NCI-H1930 (cell line): ENCODE measurements around the gene KIF26B.
"Not testable (repeated sequence)": the region's sequence is repeated elsewhere in the genome, so short reads cannot be mapped to it uniquely, and the experiment has no call there.

Experiments used
- DNase-seq, 2 experiments: peaks; one replicate each; lab custom pipeline; 2025; lab: John Stamatoyannopoulos, UW

KIF26B gene

DNA sequence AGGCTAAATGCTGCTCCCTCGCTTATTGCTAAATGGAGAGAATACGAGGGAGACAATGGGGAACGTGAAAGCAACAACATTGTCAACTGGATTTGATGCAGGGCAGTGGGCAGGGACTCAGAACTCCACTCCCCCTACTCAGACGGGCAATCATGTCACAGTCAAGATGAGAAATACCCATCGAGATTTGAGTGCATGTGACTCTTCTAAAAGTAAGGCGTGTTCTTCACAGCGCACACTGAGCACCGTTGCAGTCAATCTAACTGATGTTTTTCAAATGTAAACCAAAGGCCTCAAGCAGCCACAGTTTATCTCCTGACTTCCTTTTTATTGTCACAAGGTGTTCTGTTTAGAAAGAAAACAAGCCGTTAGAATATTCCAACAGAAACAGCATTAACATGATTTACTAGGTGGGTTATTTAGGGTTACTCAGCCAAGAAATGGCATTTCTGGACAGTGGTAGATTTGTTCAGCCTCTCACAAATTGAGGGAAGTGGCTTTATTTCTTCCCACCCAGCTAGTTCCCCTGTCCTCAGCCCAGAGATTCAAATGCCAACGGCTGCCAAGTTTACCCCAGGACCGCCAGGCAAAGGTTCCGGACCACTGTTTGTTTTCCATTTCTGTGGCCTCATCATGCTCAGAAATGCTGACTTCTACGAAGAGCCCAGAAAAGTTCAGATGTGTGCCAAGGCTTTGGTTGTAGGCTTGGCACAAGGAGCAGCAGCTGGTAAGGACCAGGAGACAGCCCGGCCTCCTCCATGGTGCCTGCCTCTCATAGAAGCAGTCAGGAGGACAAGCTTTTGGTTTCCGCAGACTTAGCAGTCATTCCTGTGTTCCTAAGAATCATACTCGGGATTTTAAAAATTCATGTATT is 171.4 kb downstream of the KIF26B start:
- no peak for DNase-seq

DNA sequence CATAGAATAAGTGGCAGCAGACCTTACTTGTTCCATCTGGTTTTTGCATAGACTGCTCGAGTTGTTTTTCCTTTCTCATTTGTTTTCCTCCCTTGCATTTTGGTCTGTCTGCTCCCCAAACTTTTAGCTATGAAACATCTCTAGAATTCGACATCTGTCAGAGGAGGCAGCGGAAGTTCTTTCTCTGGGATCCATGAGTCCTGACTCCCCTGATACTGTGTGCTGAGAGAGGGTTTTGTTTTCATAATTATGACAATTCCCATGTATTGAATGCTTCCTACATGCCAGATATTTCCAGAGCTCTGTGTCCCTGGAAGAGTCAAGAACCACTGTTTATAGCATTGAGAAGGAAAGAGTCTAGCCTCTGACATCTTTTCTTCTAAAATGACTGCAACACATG is 172.6 kb downstream of the KIF26B start:
- DNase-seq = no peak

DNA sequence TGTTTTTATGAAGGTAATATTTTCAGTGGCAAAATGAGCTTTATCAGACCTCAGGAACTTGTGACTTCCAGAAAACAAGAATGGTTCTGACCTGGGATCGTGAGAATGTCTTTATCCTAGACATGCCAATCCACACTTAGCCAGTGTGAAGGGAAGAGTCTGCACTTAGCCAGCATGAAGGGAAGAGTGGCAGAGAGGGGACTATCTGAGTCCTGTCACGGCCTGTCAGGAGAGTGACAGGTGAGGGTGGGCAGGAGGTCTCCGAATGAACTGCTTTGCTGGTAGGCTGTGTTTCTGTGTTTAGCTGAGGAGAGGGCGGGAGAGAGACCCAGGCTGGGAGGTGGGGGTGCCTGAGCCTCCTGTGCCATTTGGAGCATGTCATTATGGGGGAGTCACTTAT is 173.1 kb downstream of the KIF26B start:
- no peak for DNase-seq

DNA sequence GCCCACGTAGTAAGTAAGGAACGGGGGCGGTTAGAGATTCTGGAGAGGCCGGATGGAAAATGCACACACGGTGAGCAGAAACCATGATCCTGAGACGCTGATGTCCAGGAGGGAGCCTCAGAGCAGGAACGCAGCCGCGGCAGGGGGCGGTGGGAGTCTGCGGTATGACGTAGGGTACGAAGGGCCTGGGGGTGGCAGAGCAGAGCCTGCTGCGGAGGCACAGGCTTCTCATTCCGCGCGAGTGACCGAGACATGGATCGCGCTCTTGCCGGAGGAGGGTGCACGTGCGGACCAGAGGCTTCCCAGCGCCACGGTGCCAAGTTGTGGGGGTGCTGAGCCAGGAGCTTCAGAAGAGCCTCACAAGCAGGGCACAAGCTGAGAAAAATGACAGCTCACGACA is 176.2 kb downstream of the KIF26B start:
- no peak for DNase-seq

DNA sequence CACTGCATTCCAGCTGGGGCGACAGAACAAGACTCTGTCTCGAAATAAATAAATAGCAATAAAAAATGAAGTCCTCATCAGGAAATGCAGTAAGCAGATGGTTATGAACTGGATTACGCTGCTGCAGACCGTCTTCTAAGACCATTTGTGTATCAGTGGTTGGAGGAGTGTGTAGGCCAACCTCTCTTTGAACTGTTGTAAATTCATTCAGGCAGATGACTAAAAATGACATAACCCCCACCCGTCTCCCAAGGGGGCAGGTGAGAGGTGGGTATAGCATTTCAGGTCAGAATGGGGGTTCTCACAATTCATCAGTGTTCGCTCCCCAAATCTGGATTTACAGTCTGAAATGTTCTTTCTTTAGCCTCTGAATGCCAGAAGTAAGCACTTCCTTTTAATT is 177.3 kb downstream of the KIF26B start:
- no peak for DNase-seq

DNA sequence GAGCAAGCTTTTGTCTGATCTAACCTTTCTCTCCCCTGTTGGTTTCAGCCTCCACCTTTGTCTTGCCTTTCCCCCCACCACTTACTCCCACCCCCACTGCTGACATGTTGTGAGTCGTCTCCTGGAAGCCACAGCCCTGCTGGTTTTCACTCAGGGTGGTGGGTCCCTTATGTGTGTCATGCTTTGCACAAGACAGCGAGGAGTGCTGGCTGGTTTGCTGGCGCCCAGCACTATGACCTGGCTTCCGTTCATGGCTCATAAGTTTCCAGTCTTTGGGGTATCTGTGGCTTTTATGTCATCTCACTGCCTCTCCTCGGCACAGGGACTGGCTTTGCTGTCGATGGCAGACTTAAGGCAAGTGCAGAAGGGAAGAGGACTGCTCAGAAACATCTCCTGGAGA is 177.7 kb downstream of the KIF26B start:
- DNase-seq = no peak

DNA sequence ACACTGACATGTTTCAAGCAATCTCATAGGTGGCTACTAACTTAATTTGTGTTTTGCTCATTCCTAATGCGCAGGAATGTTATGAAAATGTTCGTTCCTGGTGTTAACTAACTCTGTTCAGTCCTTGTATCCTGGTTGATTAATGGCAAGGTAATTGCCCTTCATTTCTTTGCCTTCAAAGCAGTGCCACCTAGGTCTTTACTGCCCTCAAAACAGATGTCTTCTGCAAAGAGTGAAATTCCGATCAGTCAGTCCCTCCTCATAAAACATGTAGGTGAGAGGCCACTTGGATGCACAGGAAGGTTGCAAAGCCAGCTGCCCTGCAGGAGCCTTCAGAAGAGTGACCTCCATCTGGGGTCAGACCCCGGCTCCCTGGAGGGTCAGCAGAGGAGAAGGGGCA is 179.4 kb downstream of the KIF26B start:
- DNase-seq = no peak

DNA sequence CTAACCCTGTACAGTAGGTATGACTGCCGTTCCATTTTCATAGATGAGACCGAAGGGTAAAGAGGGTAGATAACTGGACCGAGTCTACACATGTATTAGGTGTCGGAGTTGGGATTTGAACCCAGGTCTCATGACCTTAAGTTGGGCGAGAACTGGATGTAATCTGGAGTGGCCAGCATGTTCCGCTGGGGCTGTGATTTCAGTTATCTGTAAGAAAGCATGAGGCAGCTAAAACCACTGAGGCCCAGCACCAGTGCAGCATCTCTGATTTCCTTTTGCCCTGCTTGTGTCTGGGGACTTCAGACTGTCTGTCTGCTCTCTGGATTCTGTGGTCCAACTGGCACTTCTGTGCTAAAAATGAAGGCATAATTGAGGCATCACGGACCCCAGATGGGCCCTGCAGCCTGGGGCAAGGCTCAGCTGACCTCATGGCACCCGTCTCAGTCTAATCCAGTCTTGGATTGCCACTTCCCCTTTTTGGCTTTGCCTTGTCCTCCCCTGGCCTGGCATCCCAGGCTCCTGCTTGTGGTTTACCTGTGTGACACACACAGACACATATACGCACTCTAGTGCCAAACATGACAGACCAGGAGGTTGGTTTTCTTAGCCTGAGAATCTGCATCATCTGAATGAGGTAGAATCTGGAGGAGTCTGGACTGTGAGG is 180.2 kb downstream of the KIF26B start:
- DNase-seq = no peak

DNA sequence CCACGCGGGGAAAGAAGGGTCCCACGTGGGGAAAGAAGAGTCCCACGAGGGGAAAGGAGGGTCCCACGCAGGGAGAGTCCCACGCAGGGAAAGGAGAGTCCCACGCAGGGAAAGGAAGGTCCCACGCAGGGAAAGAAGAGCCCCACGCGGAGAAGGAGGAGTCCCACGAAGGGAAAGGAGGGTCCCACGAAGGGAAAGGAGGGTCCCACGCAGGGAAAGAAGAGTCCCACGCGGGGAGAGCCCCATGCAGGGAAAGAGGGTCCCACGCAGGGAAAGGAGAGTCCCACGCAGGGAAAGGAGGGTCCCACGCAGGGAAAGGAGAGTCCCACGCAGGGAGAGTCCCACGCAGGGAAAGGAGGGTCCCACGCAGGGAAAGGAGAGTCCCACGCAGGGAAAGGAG is 180.9 kb downstream of the KIF26B start:
- DNase-seq = not testable (repeated sequence)

DNA sequence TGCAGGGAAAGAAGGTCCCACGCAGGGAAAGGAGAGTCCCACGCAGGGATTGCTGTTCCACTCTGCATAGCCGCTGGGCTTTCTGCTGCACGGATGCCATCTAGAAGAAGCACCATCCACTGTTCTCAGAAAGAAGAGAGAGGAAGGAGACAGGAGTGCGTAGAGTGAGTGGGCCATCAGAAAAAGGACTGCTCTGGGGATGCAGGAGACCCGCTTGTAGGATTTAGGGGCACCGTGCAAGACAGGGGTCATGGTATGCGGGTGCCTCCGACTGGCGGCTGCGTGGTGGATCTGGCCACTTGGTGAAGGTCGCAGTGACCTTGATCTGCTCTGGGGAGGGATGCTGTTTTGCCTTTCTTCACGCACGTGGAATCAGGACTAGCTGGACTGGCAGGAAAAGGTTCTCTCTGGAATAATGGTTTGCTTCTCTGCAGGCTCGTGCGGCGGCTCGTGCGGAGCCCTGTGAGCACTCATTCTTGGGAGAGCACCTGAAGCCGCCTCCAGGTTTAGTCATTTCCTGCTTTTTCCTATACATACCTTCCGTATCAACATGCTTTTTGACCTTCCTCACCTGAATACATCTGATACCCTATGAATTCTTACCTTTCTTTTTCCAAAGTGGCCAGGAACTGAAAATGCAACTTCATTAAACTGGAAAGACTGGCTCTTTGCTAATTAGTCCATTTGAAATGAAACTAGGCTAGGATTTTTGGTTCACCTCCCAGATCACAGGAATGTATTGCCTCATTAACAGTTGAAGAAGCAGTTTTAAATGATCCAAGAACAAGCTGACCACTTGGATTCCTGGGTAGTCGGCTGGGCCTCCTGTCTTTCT is 181.6 kb downstream of the KIF26B start:
- DNase-seq = no peak

DNA sequence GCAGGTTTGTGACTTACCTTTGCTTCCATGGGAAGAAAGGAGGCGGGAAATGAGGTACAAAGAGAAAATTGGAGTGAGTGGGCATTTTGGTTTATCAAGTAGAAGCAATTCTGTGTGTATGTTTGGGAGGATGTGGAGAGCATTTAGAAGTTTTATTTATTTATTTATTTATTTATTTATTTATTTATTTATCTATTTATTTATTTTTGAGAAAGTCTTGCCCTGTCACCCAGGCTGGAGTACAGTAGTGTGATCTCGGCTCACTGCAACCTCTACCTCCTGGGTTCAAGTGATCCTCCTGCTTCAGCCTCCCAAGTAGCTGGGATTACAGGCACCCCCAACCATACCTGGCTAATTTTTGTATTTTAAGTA is 182.2 kb downstream of the KIF26B start:
- DNase-seq = not testable (repeated sequence)

DNA sequence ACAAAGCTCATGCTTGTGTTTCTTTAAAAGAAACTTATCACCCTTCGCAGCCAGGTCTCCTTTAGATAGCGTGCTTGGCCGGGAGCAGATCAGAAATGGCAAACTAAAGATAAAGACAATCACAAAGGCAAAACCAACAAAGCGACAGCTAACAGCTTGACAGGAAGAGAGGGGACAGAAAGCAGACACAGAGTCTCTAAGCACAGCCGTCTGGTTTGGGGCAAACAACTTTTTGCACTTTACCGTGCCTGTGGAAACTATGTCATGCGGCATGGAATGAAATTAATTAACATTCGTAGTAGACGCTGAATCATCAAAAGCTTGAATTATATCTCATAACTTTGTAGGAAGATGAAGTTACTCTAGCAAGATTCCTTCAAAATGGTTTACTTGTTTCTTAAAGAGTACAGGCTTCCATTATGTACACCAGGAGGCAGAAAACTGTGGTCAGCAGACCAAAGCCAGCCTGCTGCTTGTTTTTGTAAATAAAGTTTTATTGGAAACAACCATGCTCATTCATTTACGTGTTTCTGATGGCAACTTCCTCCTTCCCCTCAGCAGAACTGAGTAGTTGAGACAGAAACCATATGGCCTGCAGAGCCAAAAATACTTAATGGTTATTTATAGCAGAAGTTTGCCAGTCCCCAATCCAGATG is 183.2 kb downstream of the KIF26B start:
- DNase-seq = no peak

DNA sequence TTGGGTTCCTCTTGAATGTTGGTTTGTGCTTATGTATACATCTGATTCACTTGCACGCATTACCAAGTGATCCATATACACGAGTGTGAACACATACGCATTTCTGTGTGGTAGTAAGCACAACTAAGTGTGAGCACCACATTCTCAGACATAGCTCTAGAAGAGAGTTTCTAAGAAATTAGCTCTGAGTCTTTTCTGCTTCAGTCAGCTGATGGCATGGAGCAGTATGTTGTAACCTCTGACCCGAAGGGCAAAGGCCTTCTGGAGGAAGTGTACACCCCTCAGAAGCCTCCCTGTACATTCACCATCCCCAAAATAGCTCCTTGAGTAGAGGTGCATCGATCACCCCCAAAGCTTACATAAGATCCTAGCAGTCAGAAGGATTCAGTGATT is 183.7 kb downstream of the KIF26B start:
- no peak for DNase-seq

DNA sequence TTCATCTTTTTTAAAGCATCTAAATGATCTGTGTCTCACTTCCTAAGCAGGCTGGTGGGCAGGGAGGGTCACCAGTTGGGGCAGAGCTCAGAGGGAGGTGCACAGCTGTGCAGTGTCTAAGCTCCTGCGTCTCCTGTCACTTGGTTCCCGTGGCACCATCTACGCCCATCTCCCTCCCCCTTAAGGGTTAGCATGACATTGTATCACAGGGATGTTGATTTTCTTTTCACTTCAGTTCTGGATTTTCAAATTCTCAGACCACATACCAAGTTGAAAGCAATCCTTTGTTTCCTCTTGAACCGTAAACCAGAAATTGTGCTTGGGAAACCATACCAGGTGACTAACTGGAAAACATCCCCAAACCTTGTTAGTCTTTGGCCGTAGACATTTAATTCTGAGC is 187.0 kb downstream of the KIF26B start:
- DNase-seq = no peak

DNA sequence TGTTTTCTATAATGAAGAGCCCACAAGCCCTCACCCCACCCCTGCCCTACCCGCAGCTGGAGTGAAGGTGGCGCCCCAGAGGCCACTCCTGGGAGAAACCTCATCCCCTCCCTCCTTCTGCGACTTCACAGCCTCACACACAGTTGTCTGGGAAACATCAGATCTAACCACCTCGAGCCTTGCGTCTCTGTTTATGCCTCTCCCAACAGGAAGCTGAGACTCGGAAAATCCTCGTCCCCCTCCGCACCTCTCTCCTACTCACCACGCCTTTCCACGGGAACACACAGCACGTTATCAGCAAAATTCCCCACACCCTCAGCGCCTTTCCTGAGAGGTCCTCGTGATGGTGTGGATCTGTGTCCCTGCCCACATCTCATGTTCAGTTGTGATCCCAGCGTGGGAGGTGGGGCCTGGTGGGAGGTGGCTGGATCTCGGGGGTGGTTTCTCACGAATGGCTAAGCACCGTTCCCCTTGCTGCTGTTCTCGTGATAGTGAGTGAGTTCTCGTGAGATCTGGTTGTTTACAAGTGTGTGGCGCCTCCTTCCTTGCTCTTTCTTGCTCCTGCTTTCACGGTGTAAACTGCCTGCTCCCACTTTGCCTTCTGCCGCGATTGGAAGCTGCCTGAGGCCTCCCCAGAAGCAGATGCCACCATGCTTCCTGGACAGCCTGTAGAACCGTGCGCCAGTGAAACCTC is 190.6 kb downstream of the KIF26B start:
- no peak for DNase-seq

DNA sequence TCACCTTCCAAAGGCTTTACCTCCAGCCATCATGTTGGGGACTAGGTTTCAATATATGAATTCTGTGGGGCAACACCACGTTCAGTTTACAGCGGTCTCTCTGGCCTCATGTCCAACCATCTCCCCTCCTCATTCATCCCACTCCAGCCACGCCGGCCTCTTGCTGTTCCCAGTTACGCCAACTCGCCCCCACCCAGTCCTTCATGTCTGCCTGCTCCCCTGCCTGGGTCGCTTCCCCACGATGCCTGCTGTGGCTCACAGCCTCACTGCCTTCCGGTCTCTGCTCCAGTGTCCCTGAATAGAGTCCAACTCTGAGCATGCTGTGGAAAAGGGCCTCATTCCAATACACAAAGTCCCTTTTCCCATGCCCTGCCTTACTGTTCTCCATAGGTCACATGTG is 193.8 kb downstream of the KIF26B start:
- DNase-seq = no peak

DNA sequence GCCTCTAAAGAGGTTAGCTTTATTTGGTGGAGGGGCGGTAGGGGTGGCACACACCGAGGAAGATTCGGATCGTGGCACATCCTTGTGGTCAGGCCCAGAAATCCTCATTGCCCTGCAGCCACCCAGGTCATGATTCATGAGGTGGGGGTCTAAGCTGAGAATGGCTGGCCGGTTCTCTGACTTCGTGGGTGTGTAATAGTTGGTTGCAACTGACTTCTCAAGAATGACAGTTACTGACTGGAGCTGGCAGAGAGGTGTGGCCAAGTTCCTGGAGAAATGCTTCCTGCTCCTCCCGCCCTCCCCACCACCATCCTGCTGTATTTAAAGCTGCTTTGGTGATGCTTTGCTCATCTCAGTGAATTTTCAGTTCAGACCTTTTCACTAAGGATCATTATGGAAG is 198.6 kb downstream of the KIF26B start:
- no peak for DNase-seq

DNA sequence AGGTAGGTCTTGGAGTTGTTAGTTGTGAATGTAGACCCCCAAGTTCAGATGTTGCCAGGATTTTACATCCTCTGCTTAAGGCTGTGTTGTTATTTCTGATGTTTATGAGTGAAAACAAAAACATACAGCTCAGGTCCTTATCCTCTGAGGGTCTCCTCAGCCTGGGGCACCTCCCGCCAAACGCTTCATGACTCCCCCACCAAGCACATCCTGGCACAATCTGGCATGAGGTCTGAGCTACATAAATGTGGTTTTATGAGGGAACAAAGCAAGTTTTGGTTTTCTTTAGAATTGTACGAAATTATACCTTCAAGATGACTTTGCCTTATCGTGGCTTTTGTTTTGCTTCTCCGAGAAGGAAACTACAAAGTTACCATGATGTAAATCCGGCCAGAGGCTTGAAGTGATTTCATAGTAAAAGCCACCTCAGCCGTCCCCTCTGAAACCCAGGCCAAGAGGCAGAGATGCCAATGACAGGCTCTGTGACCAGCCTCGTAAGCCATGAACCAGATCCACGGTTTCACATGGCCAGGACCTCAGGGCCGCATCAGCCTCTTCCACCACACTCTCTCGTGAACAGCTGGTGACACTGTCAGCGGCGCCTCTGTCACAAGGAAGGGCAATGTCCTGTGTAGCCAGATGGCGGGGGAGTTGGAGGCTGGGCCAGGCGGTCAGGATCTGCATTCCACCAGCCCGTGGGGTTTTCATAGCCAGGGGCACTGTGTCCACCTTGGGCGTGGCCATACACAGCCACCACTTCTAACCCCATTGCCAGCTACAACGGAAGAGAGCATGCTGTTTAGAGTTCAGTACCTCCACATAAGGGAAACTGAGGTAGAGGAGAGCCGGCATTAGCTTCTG is 199.4 kb downstream of the KIF26B start:
- no peak for DNase-seq

DNA sequence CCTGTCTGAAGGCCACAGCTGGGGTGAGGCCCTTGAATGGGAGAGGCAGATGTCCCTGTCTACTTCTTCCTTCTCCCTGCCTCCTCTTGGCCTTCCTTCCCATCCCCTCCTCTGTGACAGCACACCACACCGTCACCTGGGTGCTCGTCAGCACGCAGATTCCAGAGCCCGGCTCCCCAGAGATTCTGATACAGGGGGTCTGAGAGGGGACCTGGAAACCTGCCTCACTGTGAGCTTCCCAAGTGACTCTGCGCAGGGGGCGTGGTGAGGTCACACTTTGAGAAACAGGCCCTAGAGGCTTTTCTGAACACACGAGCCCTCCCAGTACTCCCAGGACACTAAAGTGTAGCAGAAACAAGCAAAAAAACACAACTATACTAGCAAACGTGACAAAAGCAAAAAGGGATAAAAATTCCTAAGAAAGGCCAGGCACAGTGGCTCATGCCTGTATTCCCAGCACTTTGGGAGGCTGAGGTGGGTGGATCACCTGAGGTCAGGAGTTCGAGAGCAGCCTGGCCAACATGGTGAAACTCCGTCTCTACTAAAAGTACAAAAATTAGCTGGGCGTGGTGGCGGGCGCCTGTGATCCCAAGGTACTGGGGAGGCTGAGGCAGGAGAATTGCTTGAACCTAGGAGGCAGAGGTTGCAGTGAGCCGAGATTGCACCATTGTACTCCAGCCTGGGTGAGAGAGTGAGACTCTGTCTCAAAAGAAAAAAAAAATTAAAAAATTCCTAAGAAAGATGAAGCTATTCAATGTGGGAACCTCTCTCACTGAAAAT is 201.3 kb downstream of the KIF26B start:
- not testable (repeated sequence) for DNase-seq
